ENCODE measurements around the gene KCNK10. TPM values are rescaled to one million over a fixed set of nuclear protein-coding genes. Genes with fewer than 3 reads are reported as not detected.
A peak's percentile ranks its signal among the peaks of the same experiment; 100 is the strongest.

KCNK10 gene
- total and polyA plus RNA-seq, 2 experiments from 2014 or later = not detected

DNA sequence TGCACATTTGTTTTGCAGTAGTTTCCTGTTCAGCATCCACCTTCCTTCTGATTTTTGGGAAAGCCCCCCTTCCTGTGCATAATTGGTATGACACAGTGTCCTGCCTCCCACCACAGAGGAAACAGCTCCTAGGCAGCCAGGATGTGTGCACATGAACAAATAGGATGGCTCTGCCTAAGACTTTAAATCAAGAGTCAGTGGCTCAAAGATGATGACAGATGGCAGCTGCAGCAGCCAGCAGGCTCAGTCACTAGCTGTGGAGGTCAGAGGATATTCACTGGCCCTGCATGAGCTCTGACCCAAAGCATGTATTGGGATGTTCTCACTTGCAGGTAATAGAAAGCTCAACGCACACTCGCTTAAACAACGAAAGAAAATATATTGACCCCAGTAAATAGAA is 90.3 kb downstream of the KCNK10 start:
- Histone ChIP-seq H3K4me1 (ENCODE audit: insufficient read depth) (no peaks in the 10 kb centered on the region), H3K4me3 (no peak overlapping the region), H3K9me2 (ENCODE audit: insufficient read depth) (no peaks in the 10 kb centered on the region; the same call in 1 of the 2 replicates), H3K27me3 (replicated peaks; ENCODE audit: insufficient read depth) (no peaks in the 10 kb centered on the region), H3K4me2 (ENCODE audit: unreplicated experiment) (no peak overlapping the region), H2AFZ (no peak overlapping the region), H3K9me3 (ENCODE audit: low read depth) (peaks cover 6% of the 10 kb centered on the region), H3K9ac (no peak overlapping the region), H4K20me1 (ENCODE audit: insufficient read depth) (no peaks in the 10 kb centered on the region), H3K79me2 (ENCODE audit: insufficient read depth) (no peaks in the 10 kb centered on the region), H3K27ac (no peak overlapping the region), H3F3A (ENCODE audit: insufficient read depth) (no peaks in the 10 kb centered on the region), H3K36me3 (ENCODE audit: low read depth) (no peaks in the 10 kb centered on the region)
- no peak for TF ChIP-seq EZH2phosphoT487 (IDR thresholded peaks at IDR 0.05; ENCODE audit: insufficient read depth, low read depth)
- no peak for TF ChIP-seq EZH2 (IDR thresholded peaks at IDR 0.05; ENCODE audit: insufficient read depth, poor library complexity, severe bottlenecking)
- no peak for DNase-seq
- WGBS, 2 experiments (ENCODE audit: low coverage in 1 of 2, low lambda C conversion rate in 2 of 2, missing lambda C conversion rate in 2 of 2) = 76 to 84% methylated on average over 3 of the region's 3 CpGs
- in situ Hi-C loops (cut with MboI) = no loop called here

GRCh38 chr14:88231603-88232002 is 91.5 kb downstream of the KCNK10 start:
- TF ChIP-seq EZH2 (IDR thresholded peaks at IDR 0.05; ENCODE audit: insufficient read depth, poor library complexity, severe bottlenecking) (no peak), EZH2phosphoT487 (IDR thresholded peaks at IDR 0.05; ENCODE audit: insufficient read depth, low read depth) (no peak)
- H3K9me3 ChIP-seq (ENCODE audit: low read depth) = peaks cover 6% of the 10 kb centered on the region
- H3K27ac ChIP-seq = no peak overlapping the region
- H3K9me2 ChIP-seq (ENCODE audit: insufficient read depth) = no peaks in the 10 kb centered on the region; the same call in 1 of the 2 replicates
- no peaks in the 10 kb centered on the region for H3K36me3 ChIP-seq (ENCODE audit: low read depth)
- no peak for DNase-seq
- in situ Hi-C loops (cut with MboI) = no loop called here
- no peaks in the 10 kb centered on the region for H3K79me2 ChIP-seq (ENCODE audit: insufficient read depth)
- 31% methylated on average over 5 of the region's 5 CpGs for WGBS, 2 experiments (ENCODE audit: low coverage in 1 of 2, low lambda C conversion rate in 2 of 2, missing lambda C conversion rate in 2 of 2)
- no peaks in the 10 kb centered on the region for H3K4me1 ChIP-seq (ENCODE audit: insufficient read depth)
- no peaks in the 10 kb centered on the region for H3K27me3 ChIP-seq (replicated peaks; ENCODE audit: insufficient read depth)
- H3F3A ChIP-seq (ENCODE audit: insufficient read depth) = no peaks in the 10 kb centered on the region
- H3K4me3 ChIP-seq = no peak overlapping the region
- no peak overlapping the region for H2AFZ ChIP-seq
- no peak overlapping the region for H3K9ac ChIP-seq
- no peak overlapping the region for H3K4me2 ChIP-seq (ENCODE audit: unreplicated experiment)
- no peaks in the 10 kb centered on the region for H4K20me1 ChIP-seq (ENCODE audit: insufficient read depth)

- Histone ChIP-seq H3K9me3 (ENCODE audit: low read depth) (no peaks in the 10 kb centered on the region), H2AFZ (no peak overlapping the region), H3K36me3 (ENCODE audit: low read depth) (no peaks in the 10 kb centered on the region), H3K4me3 (no peak overlapping the region), H3F3A (ENCODE audit: insufficient read depth) (no peaks in the 10 kb centered on the region), H3K4me1 (ENCODE audit: insufficient read depth) (no peaks in the 10 kb centered on the region), H3K4me2 (ENCODE audit: unreplicated experiment) (no peak overlapping the region), H3K9ac (no peak overlapping the region), H3K27ac (no peak overlapping the region), H3K79me2 (ENCODE audit: insufficient read depth) (no peaks in the 10 kb centered on the region), H3K27me3 (replicated peaks; ENCODE audit: insufficient read depth) (no peaks in the 10 kb centered on the region), H4K20me1 (ENCODE audit: insufficient read depth) (no peaks in the 10 kb centered on the region), H3K9me2 (ENCODE audit: insufficient read depth) (no peaks in the 10 kb centered on the region; the same call in 1 of the 2 replicates)
- in situ Hi-C loops (cut with MboI) = no loop called here
- TF ChIP-seq EZH2phosphoT487 (IDR thresholded peaks at IDR 0.05; ENCODE audit: insufficient read depth, low read depth) (no peak), EZH2 (IDR thresholded peaks at IDR 0.05; ENCODE audit: insufficient read depth, poor library complexity, severe bottlenecking) (no peak)
- 32 to 61% methylated on average over 1 of the region's 1 CpG for WGBS, 2 experiments (ENCODE audit: low coverage in 1 of 2, low lambda C conversion rate in 2 of 2, missing lambda C conversion rate in 2 of 2)
- peak; percentile 10 for DNase-seq
Measured at GRCh38 chr14:88229428-88229827, 93.6 kb downstream of the KCNK10 start.

DNA sequence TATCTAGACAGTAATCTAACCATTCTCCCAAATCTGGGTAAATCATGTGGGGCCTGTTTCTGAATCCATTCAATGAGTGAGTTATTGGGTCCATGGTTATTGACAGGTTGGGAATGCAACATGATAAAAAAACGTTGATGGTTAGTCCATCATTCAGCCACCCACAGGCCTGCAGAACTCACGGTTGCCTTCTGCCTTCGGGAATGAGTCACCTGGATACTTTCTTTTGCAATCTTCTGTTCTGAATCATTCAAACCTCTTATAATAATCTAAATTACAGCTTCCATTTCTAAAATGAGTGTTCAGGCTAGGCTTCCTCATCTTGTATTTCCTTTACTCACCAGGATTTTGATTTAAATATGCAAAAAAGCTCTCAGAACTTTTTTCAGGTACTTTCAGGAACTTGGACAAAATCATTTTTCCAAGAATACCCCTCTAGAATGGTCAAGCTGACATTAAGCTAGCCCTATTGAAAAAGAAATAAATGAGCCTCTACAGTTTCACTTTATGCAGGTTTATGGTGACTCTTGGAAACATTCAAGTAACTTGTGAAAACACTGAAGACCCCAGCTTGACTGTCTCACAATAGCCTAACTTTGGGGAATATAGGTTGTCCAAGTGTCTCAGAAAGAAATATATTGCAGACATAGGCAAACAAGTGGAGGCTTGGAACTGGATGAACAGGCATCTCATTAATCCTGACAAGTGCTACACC is 94.4 kb downstream of the KCNK10 start:
- DNase-seq = peak; percentile 39

More for the DNA sequence above, 94.4 kb downstream of the KCNK10 start:
- TF ChIP-seq EZH2 (IDR thresholded peaks at IDR 0.05; ENCODE audit: insufficient read depth, poor library complexity, severe bottlenecking) = no peak
- no peak for TF ChIP-seq EZH2phosphoT487 (IDR thresholded peaks at IDR 0.05; ENCODE audit: insufficient read depth, low read depth)
- Histone ChIP-seq H3K9me2 (ENCODE audit: insufficient read depth) (no peaks in the 10 kb centered on the region; the same call in 1 of the 2 replicates), H3K4me2 (ENCODE audit: unreplicated experiment) (no peak overlapping the region), H3K79me2 (ENCODE audit: insufficient read depth) (no peaks in the 10 kb centered on the region), H3K27ac (no peak overlapping the region), H3F3A (ENCODE audit: insufficient read depth) (no peaks in the 10 kb centered on the region), H3K4me1 (ENCODE audit: insufficient read depth) (no peaks in the 10 kb centered on the region), H3K9me3 (ENCODE audit: low read depth) (no peaks in the 10 kb centered on the region), H4K20me1 (ENCODE audit: insufficient read depth) (no peaks in the 10 kb centered on the region), H3K27me3 (replicated peaks; ENCODE audit: insufficient read depth) (no peaks in the 10 kb centered on the region), H3K36me3 (ENCODE audit: low read depth) (no peaks in the 10 kb centered on the region), H2AFZ (no peak overlapping the region), H3K4me3 (no peak overlapping the region), H3K9ac (no peak overlapping the region)
- WGBS, 2 experiments (ENCODE audit: low coverage in 1 of 2, low lambda C conversion rate in 2 of 2, missing lambda C conversion rate in 2 of 2) = 11 to 12% methylated on average over 3 of the region's 3 CpGs
- in situ Hi-C loops (cut with MboI) = no loop called here

All from GM23248 (cell line).